ENCODE measurements around the gene SUSD1. TPM values are rescaled to one million over a fixed set of nuclear protein-coding genes. Genes with fewer than 3 reads are reported as not detected.
"Not testable (repeated sequence)": the region's sequence is repeated elsewhere in the genome, so short reads cannot be mapped to it uniquely, and the experiment has no call there.

Gene SUSD1
- total and polyA plus RNA-seq, 2 of the 13 experiments (the other 11 are each of a cell fraction or from before 2014, with no cell fraction given), result 25.9 to 32.3 TPM

- ATAC-seq; H3K4me3 ChIP-seq (replicated peaks in 1 of 3; ENCODE audit: insufficient read depth in 1 of 3, low read depth in 2 of 3, low read length in 3 of 3); H3K9me3 ChIP-seq (ENCODE audit: low read length); H2AFZ ChIP-seq (ENCODE audit: low read length); H3K9ac ChIP-seq (ENCODE audit: insufficient read depth, low read depth, low read length); H3K27ac ChIP-seq (ENCODE audit: extremely low read length, insufficient read depth, low read length); H3K27me3 ChIP-seq (ENCODE audit: control insufficient read depth in 1 of 2, insufficient read depth in 2 of 2, low read length in 2 of 2); CTCF ChIA-PET (ENCODE audit: low intra/inter-chr PET ratio, low total read pairs); FAIRE-seq; H3K36me3 ChIP-seq (replicated peaks in 1 of 2; ENCODE audit: control insufficient read depth in 1 of 2, insufficient read depth in 2 of 2, low read length in 2 of 2); H3K4me2 ChIP-seq (ENCODE audit: low read depth, low read length); H3K79me2 ChIP-seq (ENCODE audit: insufficient read depth, low read length); H4K20me1 ChIP-seq (ENCODE audit: insufficient read depth, low read length); DNase-seq (ENCODE audit: low spot score); BruUV-seq (replicated peaks); POLR2A ChIA-PET; intact Hi-C loops (cut with micrococcal nuclease; ENCODE audit: unreplicated experiment); in situ Hi-C loops (cut with HindIII; ENCODE audit: extremely low pct_ligation_motif_present, low pct_unique_long_range_greater_than_20kb): not testable (repeated sequence)
- WGBS (ENCODE audit: low lambda C conversion rate), result 100% methylated on average over 1 of the region's 1 CpG
- peaks cover 20% of the 10 kb centered on the region for H3K4me1 ChIP-seq (ENCODE audit: insufficient read depth, low read length)
Observed at GRCh38 chr9:112133806-112134205, 41.3 kb downstream of the SUSD1 start.

- Histone ChIP-seq H3K9me3 (ENCODE audit: low read length) (no peaks in the 10 kb centered on the region), H3K4me1 (ENCODE audit: insufficient read depth, low read length) (peaks cover 35% of the 10 kb centered on the region), H3K27me3 (ENCODE audit: control insufficient read depth in 1 of 2, insufficient read depth in 2 of 2, low read length in 2 of 2) (no peaks in the 10 kb centered on the region), H3K36me3 (replicated peaks in 1 of 2; ENCODE audit: control insufficient read depth in 1 of 2, insufficient read depth in 2 of 2, low read length in 2 of 2) (peaks cover 0 to 6% of the 10 kb centered on the region in 2 experiments; a peak in 4 of 5 replicates), H2AFZ (ENCODE audit: low read length) (no peak overlapping the region), H3K4me3 (replicated peaks in 1 of 3; ENCODE audit: insufficient read depth in 1 of 3, low read depth in 2 of 3, low read length in 3 of 3) (no peak overlapping the region), H3K9ac (ENCODE audit: insufficient read depth, low read depth, low read length) (no peak overlapping the region), H3K27ac (ENCODE audit: extremely low read length, insufficient read depth, low read length) (no peak overlapping the region), H4K20me1 (ENCODE audit: insufficient read depth, low read length) (no peaks in the 10 kb centered on the region), H3K4me2 (ENCODE audit: low read depth, low read length) (no peak overlapping the region), H3K79me2 (ENCODE audit: insufficient read depth, low read length) (no peaks in the 10 kb centered on the region)
- intact Hi-C loops (cut with micrococcal nuclease; ENCODE audit: unreplicated experiment), result no loop called here
- no peak for DNase-seq (ENCODE audit: low spot score)
- in situ Hi-C loops (cut with HindIII; ENCODE audit: extremely low pct_ligation_motif_present, low pct_unique_long_range_greater_than_20kb), result no loop called here
- ChIA-PET POLR2A (no interaction called here), CTCF (ENCODE audit: low intra/inter-chr PET ratio, low total read pairs) (no interaction called here)
- no peak for ATAC-seq
- FAIRE-seq, result no peak
- no TSS peak for BruUV-seq (replicated peaks)
- WGBS (ENCODE audit: low lambda C conversion rate), result 96% methylated on average over 3 of the region's 3 CpGs
- TF ChIP-seq SMARCC2 (IDR thresholded peaks at IDR 0.05), result no peak
- no peak for TF ChIP-seq ZNF781 (CRISPR knock-in tag; IDR thresholded peaks at IDR 0.05; ENCODE audit: borderline replicate concordance, not compliant biosample characterization)
- TF ChIP-seq SP5 (CRISPR knock-in tag; IDR thresholded peaks at IDR 0.05; ENCODE audit: borderline replicate concordance, low read depth), result no peak
- no peak for TF ChIP-seq ZNF230 (CRISPR knock-in tag; IDR thresholded peaks at IDR 0.05)
- no peak for TF ChIP-seq ZNF569 (CRISPR knock-in tag; IDR thresholded peaks at IDR 0.05; ENCODE audit: borderline replicate concordance)
- TF ChIP-seq ZNF546 (CRISPR knock-in tag; conservative IDR thresholded peaks at IDR 0.05), result no peak
- no peak for TF ChIP-seq ZNF292 (CRISPR knock-in tag; IDR thresholded peaks at IDR 0.05; ENCODE audit: borderline replicate concordance, low read depth)
- no peak for TF ChIP-seq ISX (CRISPR knock-in tag; conservative IDR thresholded peaks at IDR 0.05)
- TF ChIP-seq ZBTB25 (CRISPR knock-in tag; IDR thresholded peaks at IDR 0.05), result no peak
- TF ChIP-seq, protein P1, sequence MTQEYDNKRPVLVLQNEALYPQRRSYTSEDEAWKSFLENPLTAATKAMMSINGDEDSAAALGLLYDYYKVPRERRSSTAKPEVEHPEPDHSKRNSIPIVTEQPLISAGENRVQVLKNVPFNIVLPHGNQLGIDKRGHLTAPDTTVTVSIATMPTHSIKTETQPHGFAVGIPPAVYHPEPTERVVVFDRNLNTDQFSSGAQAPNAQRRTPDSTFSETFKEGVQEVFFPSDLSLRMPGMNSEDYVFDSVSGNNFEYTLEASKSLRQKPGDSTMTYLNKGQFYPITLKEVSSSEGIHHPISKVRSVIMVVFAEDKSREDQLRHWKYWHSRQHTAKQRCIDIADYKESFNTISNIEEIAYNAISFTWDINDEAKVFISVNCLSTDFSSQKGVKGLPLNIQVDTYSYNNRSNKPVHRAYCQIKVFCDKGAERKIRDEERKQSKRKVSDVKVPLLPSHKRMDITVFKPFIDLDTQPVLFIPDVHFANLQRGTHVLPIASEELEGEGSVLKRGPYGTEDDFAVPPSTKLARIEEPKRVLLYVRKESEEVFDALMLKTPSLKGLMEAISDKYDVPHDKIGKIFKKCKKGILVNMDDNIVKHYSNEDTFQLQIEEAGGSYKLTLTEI (CRISPR knock-in tag; conservative IDR thresholded peaks at IDR 0.05), result no peak
- no peak for TF ChIP-seq AKNA (CRISPR knock-in tag; IDR thresholded peaks at IDR 0.05; ENCODE audit: borderline replicate concordance)
Observed at GRCh38 chr9:112132356-112132755, 42.7 kb downstream of the SUSD1 start.

Measured in HepG2 (cell line).